ENCODE data around the gene EOGT.

- TF ChIP-seq CTCF (IDR thresholded peaks at IDR 0.05) (no peak), EP300 (IDR thresholded peaks at IDR 0.05) (no peak)
Measured at GRCh38 chr3:68941055-68941454, 72.4 kb downstream of the EOGT start.
